T-cell (primary cell): Measurements from ENCODE around the gene CTNNBL1. TPM values are rescaled to one million over a fixed set of nuclear protein-coding genes. Genes with fewer than 3 reads are reported as not detected.

Source experiments
- ATAC-seq, 4 experiments: fragments of 200-7000 bp in 3 of 4; fragments of 150-1000 bp in 1 of 4; cut with Tn5 transposase; replicated peaks in 1 of 4; 1 replicate in 3 of 4; 2 replicates in 1 of 4; pipeline ENCODE4 v1.10.0; 2021; ENCODE audit warnings: moderate library complexity in 3 of 4, mild to moderate bottlenecking in 2 of 4, moderate number of reproducible peaks in 1 of 4
- CTCF ChIA-PET, 2 donors: fragments of 300-600 bp; sonication (Branson Sonifier 250); formaldehyde crosslinking; loops; one replicate each; lab custom pipeline; 2022; ENCODE audit warnings: antibody characterized with exemption in 2 of 2; lab: Charles Lee
- POLR2A ChIA-PET, 2 donors: fragments of 300-600 bp; sonication (Branson Sonifier 250); formaldehyde crosslinking; loops; one replicate each; lab custom pipeline; 2022; ENCODE audit warnings: antibody characterized with exemption in 2 of 2; lab: Charles Lee
- DNase-seq, 35 experiments: peaks; one replicate each; pipeline versions ENCODE4 v3.0.0 to v3.0.0-alpha.2; 2013 to 2023
- H3K27ac ChIP-seq: one replicate; pipeline ENCODE4 v1.5.1; 2013; ENCODE audit warnings: low read length
- H3K27me3 ChIP-seq, 2 experiments: replicated peaks in 1 of 2; 1 replicate in 1 of 2; 2 replicates in 1 of 2; pipeline versions ENCODE4 v1.6.1 to v1.7.0; 2013; ENCODE audit warnings: low read length in 1 of 2, mixed read lengths in 1 of 2; ENCODE audit not compliant: control insufficient read depth in 2 of 2, insufficient read depth in 2 of 2; ENCODE audit errors: extremely low read depth in 1 of 2
- H3K36me3 ChIP-seq, 2 donors: 1 replicate in 1 of 2; 2 replicates in 1 of 2; pipeline versions ENCODE4 v1.6.1 to v1.7.0; 2013; ENCODE audit warnings: low read length in 1 of 2; ENCODE audit not compliant: control insufficient read depth in 2 of 2, insufficient read depth in 1 of 2; ENCODE audit errors: extremely low read depth in 1 of 2
- H3K4me1 ChIP-seq, 2 experiments: 1 replicate in 1 of 2; 2 replicates in 1 of 2; pipeline versions ENCODE4 v1.6.1 to v1.7.0; 2013; ENCODE audit warnings: low read length in 2 of 2, mixed read lengths in 1 of 2; ENCODE audit not compliant: insufficient read depth in 2 of 2, control insufficient read depth in 1 of 2; ENCODE audit errors: extremely low read depth in 1 of 2
- H3K4me3 ChIP-seq, 2 donors: 1 replicate in 1 of 2; 2 replicates in 1 of 2; pipeline versions ENCODE4 v1.5.1 to v1.7.0; 2013; ENCODE audit warnings: mild to moderate bottlenecking in 2 of 2, low read length in 1 of 2, moderate library complexity in 1 of 2; ENCODE audit not compliant: control insufficient read depth in 1 of 2; ENCODE audit errors: extremely low read depth in 1 of 2
- H3K9me3 ChIP-seq: 2 replicates; pipeline ENCODE4 v1.7.0; 2013
- H3K27ac Mint-ChIP-seq, 2 donors: one replicate each; pipeline ENCODE4 v1.8.0; 2020 to 2021; ENCODE audit warnings: mild to moderate bottlenecking in 2 of 2, mixed read lengths in 2 of 2
- H3K27me3 Mint-ChIP-seq, 2 donors: one replicate each; pipeline ENCODE4 v1.8.0; 2021 to 2022; ENCODE audit warnings: mixed read lengths in 2 of 2
- H3K36me3 Mint-ChIP-seq: one replicate; pipeline ENCODE4 v1.8.0; 2021; ENCODE audit warnings: mixed read lengths
- H3K4me1 Mint-ChIP-seq, 3 donors: one replicate each; pipeline ENCODE4 v1.8.0; 2020 to 2022; ENCODE audit warnings: mixed read lengths in 3 of 3, mild to moderate bottlenecking in 1 of 3
- H3K4me3 Mint-ChIP-seq, 3 donors: one replicate each; pipeline ENCODE4 v1.8.0; 2020 to 2022; ENCODE audit warnings: mild to moderate bottlenecking in 3 of 3, mixed read lengths in 3 of 3, moderate library complexity in 3 of 3
- H3K9me3 Mint-ChIP-seq, 3 donors: one replicate each; pipeline ENCODE4 v1.8.0; 2020 to 2022; ENCODE audit warnings: mixed read lengths in 3 of 3
- WGBS: methylation state at CpG from one replicate; pipeline ENCODE4 v1.1.5; 2013; ENCODE audit warnings: missing lambda C conversion rate; ENCODE audit not compliant: insufficient coverage; 5-methylcytosine and 5-hydroxymethylcytosine counted together
- total RNA-seq, 35 experiments: library from RNA in 6 of 35; stranded (reverse) in 6 of 35; fragments of 120-200 nt in 1 of 35; gene quantifications; one replicate each; pipeline versions ENCODE4 v1.2.1 to v1.2.4 and lab custom pipeline; 2013 to 2026

Gene CTNNBL1
- total RNA-seq, 5 donors from 2014 or later (not counting 1 experiment from before 2014, with no cell fraction given), result 44.6 to 52.4 (median 49.4) TPM

DNA sequence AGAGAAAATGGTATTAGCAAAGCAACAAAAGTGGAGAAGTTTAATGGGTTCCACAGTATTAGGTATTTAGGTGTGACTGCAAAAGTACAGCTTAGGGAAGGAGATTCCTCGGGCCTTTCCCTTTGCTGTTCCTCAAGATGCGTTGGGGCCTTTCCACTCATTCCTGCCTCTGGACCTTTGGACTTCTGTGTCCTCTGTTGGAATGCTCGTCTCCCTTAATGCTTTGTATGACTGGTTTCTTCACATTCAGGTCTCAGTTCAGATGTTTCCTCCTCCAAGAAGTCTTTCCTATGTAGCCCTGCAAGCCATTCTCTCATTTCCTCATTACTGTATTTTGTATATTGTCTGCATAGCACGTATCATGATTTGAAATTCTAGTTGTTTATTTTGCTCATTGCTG, 39.6 kb downstream of the CTNNBL1 start:
- Mint-ChIP-seq H3K27me3 (no peaks in the 10 kb centered on the region), H3K9me3 (no peaks in the 10 kb centered on the region), H3K4me1 (peaks cover 8 to 14% (median 9%) of the 10 kb centered on the region in 3 donors), H3K27ac (no peak overlapping the region), H3K36me3 (peaks cover 61% of the 10 kb centered on the region), H3K4me3 (no peak overlapping the region)
- DNase-seq (no peak), ATAC-seq (no peak)
- Histone ChIP-seq H3K27ac (no peak overlapping the region), H3K4me1 (no peaks in the 10 kb centered on the region), H3K27me3 (no peaks in the 10 kb centered on the region), H3K9me3 (no peaks in the 10 kb centered on the region), H3K36me3 (peaks cover 7 to 40% of the 10 kb centered on the region in 2 donors), H3K4me3 (no peak overlapping the region)
- WGBS, result 100% methylated on average over 3 of the region's 4 CpGs
- CTCF ChIA-PET, result no interaction called here
- POLR2A ChIA-PET, result no interaction called here

DNA sequence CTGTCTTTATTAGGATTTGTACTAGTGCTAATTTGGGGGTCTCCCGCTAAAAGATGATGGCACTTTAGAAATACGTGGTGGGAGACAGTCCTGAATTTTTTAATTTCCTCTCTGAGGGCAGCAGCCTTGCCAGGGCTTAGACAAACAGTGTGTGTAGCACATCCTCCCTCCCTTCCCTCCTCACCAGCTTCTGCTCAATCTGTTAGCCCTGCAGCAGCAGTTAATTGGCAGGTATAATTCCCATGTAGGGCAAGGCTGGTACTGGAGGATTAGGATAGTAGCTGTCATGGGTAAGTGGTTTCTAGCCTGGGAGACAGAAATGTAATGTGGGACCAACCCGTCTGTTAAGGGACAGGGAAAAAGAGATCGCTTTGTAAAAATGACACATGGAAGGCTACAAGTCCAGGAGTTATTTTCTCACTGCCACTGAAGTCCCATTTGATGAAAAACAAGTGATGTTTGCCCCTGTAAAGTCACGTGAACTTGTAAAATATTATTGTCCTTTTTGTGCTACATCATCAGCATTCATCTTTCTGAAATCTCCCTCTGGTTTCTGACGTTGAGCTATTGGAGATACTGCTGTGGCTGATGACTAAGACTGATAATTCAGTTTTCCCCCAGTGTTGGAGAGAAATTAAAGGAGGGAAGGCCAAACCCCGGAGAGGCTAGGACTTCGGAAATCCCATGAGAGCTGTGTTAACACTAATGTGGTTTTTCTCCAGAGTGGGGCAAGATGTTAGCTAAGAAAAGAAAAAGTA, 40.6 kb downstream of the CTNNBL1 start:
- no peaks in the 10 kb centered on the region for H3K9me3 ChIP-seq
- POLR2A ChIA-PET, result no interaction called here
- Mint-ChIP-seq H3K27me3 (no peaks in the 10 kb centered on the region), H3K36me3 (peaks cover 68% of the 10 kb centered on the region), H3K27ac (no peak overlapping the region), H3K4me3 (no peak overlapping the region), H3K4me1 (peaks cover 1 to 6% (median 3%) of the 10 kb centered on the region in 3 donors), H3K9me3 (no peaks in the 10 kb centered on the region)
- no peak overlapping the region for H3K27ac ChIP-seq
- DNase-seq, result no peak
- CTCF ChIA-PET, result interaction anchor here in 1 of 2 donors (0.6 kb wide), 1 partner anchor 485 kb away, joined by 4 read pairs; no protein-coding TSS in a partner anchor
- H3K4me1 ChIP-seq, result no peaks in the 10 kb centered on the region
- H3K36me3 ChIP-seq, result peaks cover 7 to 47% of the 10 kb centered on the region in 2 donors
- WGBS, result 70% methylated on average over 7 of the region's 8 CpGs
- ATAC-seq, result no peak
- no peak overlapping the region for H3K4me3 ChIP-seq
- H3K27me3 ChIP-seq, result no peaks in the 10 kb centered on the region

DNA sequence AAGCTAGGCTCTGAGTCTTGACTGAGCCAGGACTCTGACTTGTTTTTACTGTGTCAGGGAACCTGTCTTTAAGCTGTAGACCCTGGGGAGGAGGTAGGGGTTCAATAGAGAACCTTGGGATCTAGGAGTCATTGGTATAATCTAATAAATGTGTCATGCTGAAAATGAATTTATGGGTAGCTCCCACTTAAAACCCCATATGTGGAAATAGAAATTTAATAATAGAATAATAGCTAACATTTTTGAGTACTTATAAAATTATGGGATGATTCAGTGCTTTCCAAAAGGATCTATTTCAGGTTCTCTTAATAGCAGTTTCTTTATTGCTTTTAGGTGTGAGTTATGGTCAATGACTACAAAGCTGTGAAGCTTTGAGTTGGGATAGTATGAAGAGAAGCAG, 41.7 kb downstream of the CTNNBL1 start:
- Mint-ChIP-seq H3K9me3 (no peaks in the 10 kb centered on the region), H3K4me1 (peaks cover 0 to 5% (median 0%) of the 10 kb centered on the region in 3 donors), H3K27ac (no peak overlapping the region), H3K27me3 (no peaks in the 10 kb centered on the region), H3K4me3 (no peak overlapping the region), H3K36me3 (peaks cover 67% of the 10 kb centered on the region)
- no peak overlapping the region for H3K4me3 ChIP-seq
- ChIA-PET CTCF (no interaction called here), POLR2A (interaction anchor here in 1 of 2 donors (0.5 to 0.6 kb wide), 2 partner anchors 8 to 12 kb away, joined by 3 read pairs; no protein-coding TSS in a partner anchor)
- no peaks in the 10 kb centered on the region for H3K9me3 ChIP-seq
- DNase-seq, result no peak
- H3K36me3 ChIP-seq, result peaks cover 7 to 51% of the 10 kb centered on the region in 2 donors
- H3K27ac ChIP-seq, result no peak overlapping the region
- no peaks in the 10 kb centered on the region for H3K4me1 ChIP-seq
- ATAC-seq, result no peak
- H3K27me3 ChIP-seq, result no peaks in the 10 kb centered on the region

DNA sequence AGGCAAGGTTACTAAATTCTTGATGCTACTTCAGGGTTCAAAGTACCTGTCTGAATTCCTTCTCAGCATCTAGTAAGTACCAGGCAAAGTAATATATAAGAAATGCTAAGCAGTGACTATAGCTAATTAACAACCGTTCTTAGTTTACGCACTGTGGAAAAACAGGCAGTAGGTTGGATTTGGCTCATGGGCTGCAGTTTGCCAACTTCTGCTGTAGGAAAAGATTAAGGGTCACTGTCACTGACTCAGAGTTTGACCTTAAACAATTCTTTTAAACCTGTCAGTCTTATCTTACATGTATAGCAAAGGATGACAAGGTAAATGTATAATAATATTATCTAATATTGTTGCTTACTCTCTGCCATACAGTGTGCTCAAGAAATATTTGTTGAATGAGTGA, 42.3 kb downstream of the CTNNBL1 start:
- Histone ChIP-seq H3K4me3 (no peak overlapping the region), H3K9me3 (no peaks in the 10 kb centered on the region), H3K27ac (no peak overlapping the region), H3K27me3 (no peaks in the 10 kb centered on the region), H3K4me1 (no peaks in the 10 kb centered on the region), H3K36me3 (peaks cover 7 to 51% of the 10 kb centered on the region in 2 donors)
- Mint-ChIP-seq H3K27ac (no peak overlapping the region), H3K27me3 (no peaks in the 10 kb centered on the region), H3K4me1 (peaks cover 0 to 5% (median 0%) of the 10 kb centered on the region in 3 donors), H3K36me3 (peaks cover 65% of the 10 kb centered on the region), H3K9me3 (no peaks in the 10 kb centered on the region), H3K4me3 (no peak overlapping the region)
- POLR2A ChIA-PET, result interaction anchor here in 1 of 2 donors (0.5 to 0.6 kb wide), 2 partner anchors 7 to 13 kb away, joined by 3 read pairs; no protein-coding TSS in a partner anchor
- ATAC-seq, result no peak
- CTCF ChIA-PET, result no interaction called here
- WGBS, result no CpG with 5 or more reads among the region's 2 CpGs
- no peak for DNase-seq

DNA sequence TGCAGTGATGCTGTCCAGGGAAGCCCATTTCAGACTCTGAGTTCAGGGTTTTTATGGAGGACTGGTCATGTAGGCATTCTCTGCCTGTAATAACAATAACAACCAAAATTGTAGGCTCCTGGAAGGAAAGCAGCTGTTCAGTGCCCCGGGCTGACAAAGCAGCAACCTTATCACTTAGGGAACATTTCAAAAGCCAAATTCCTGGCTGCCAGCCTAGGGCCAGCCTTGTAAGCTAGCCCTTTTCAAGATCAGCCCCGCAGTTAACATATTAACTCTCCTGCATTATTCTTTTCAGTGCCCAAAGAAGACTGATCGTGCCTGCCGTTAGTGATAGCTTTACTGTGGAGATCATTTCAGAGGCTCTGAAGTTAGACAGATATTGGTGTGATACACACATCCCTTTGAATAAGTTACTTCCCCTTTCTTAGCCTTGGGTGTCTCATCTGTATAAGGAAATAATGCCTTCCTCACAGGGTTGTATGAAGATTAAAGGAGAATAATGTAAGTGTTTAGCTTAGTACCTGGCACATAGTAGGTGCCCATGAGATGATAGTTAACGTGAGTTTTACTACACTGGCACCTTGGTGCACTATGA, 44.1 kb downstream of the CTNNBL1 start:
- ChIA-PET CTCF (interaction anchor here in 1 of 2 donors (0.6 kb wide), 1 partner anchor 59 kb away, joined by 5 read pairs; no protein-coding TSS in a partner anchor), POLR2A (no interaction called here)
- DNase-seq, result no peak
- no peak overlapping the region for H3K4me3 Mint-ChIP-seq
- no peak overlapping the region for H3K27ac Mint-ChIP-seq
- H3K9me3 Mint-ChIP-seq, result no peaks in the 10 kb centered on the region
- no peaks in the 10 kb centered on the region for H3K27me3 Mint-ChIP-seq
- ATAC-seq, result no peak
- peaks cover 0 to 5% (median 0%) of the 10 kb centered on the region in 3 donors for H3K4me1 Mint-ChIP-seq
- Histone ChIP-seq H3K27me3 (no peaks in the 10 kb centered on the region), H3K27ac (no peak overlapping the region), H3K36me3 (peaks cover 7 to 45% of the 10 kb centered on the region in 2 donors), H3K4me3 (no peak overlapping the region), H3K4me1 (no peaks in the 10 kb centered on the region), H3K9me3 (no peaks in the 10 kb centered on the region)
- peaks cover 61% of the 10 kb centered on the region for H3K36me3 Mint-ChIP-seq
- 100% methylated on average over 2 of the region's 5 CpGs for WGBS

DNA sequence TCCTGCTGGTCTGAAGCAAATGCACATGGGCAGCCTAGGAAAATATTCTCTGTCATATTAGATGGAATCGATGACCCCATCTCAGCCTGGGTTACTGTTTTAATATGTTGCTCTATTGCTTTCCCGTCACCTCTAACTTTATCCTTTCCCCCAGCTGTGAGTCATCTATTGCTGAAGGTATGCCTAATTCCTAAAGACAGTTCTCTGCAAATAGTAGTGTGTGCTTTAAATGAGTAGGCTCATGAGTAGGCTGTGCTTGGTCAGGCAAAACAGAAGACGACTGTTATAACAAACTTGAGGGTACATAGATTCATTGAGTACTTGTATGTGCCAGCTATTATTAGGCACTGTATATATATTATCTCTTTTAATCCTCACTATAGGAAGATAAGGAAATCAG, 47.2 kb downstream of the CTNNBL1 start:
- Mint-ChIP-seq H3K27ac (no peak overlapping the region), H3K36me3 (peaks cover 54% of the 10 kb centered on the region)
- WGBS, result 100% methylated on average over 1 of the region's 3 CpGs

More for the DNA sequence above, 47.2 kb downstream of the CTNNBL1 start:
- CTCF ChIA-PET, result no interaction called here
- DNase-seq, result no peak
- POLR2A ChIA-PET, result no interaction called here
- peaks cover 0 to 3% of the 10 kb centered on the region in 2 experiments for H3K4me1 ChIP-seq
- Mint-ChIP-seq H3K4me3 (no peak overlapping the region), H3K4me1 (peaks cover 0 to 5% (median 0%) of the 10 kb centered on the region in 3 donors), H3K9me3 (no peaks in the 10 kb centered on the region), H3K27me3 (no peaks in the 10 kb centered on the region)
- peaks cover 3 to 35% of the 10 kb centered on the region in 2 donors for H3K36me3 ChIP-seq
- no peaks in the 10 kb centered on the region for H3K27me3 ChIP-seq
- ATAC-seq, result no peak
- no peak overlapping the region for H3K27ac ChIP-seq
- H3K9me3 ChIP-seq, result no peaks in the 10 kb centered on the region
- H3K4me3 ChIP-seq, result no peak overlapping the region
